HepG2 (cell line): ENCODE results near the gene COPA. TPM values are rescaled to one million over a fixed set of nuclear protein-coding genes. Genes with fewer than 3 reads are reported as not detected.
A peak's percentile ranks its signal among the peaks of the same experiment; 100 is the strongest.

ENCODE experiments used
- ATF2 ChIP-seq: sonication (generic); formaldehyde crosslinking; IDR thresholded peaks from 2 replicates; pipeline ENCODE4 v1.4.0; 2020; ENCODE audit warnings: missing genetic modification reagents
- BCL6 ChIP-seq: IDR thresholded peaks from 2 replicates; pipeline ENCODE4 v1.6.1; 2016; ENCODE audit warnings: missing genetic modification reagents, missing compliant biosample characterization
- DDIT3 ChIP-seq: sonication (generic); formaldehyde crosslinking; IDR thresholded peaks from 2 replicates; pipeline ENCODE4 v1.4.0; 2020; ENCODE audit warnings: mild to moderate bottlenecking, missing genetic modification reagents
- DNMT3B ChIP-seq: conservative IDR thresholded peaks from 2 replicates; pipeline ENCODE4 v1.6.1; 2016; ENCODE audit warnings: missing biosample characterization, control low read depth
- ERF ChIP-seq: IDR thresholded peaks from 2 replicates; pipeline ENCODE4 v1.6.1; 2018; ENCODE audit warnings: missing biosample characterization, missing genetic modification reagents
- ESRRA ChIP-seq: sonication (generic); formaldehyde crosslinking; IDR thresholded peaks from 2 replicates; pipeline ENCODE4 v1.5.1; 2020; ENCODE audit warnings: mild to moderate bottlenecking, low read depth, missing genetic modification reagents
- GRHL1 ChIP-seq: sonication (generic); formaldehyde crosslinking; conservative IDR thresholded peaks from 2 replicates; pipeline ENCODE4 v1.8.0; 2022; ENCODE audit warnings: missing genetic modification reagents
- HNF1A ChIP-seq, 2 experiments: sonication (generic) in 1 of 2; formaldehyde crosslinking in 1 of 2; IDR thresholded peaks; 2 replicates each; pipeline versions ENCODE4 v1.4.0 to v1.6.1; 2016 to 2020; ENCODE audit warnings: borderline replicate concordance in 1 of 2, low read depth in 1 of 2, mild to moderate bottlenecking in 1 of 2, missing genetic modification reagents in 1 of 2
- JUN ChIP-seq: sonication (generic); formaldehyde crosslinking; IDR thresholded peaks from 2 replicates; pipeline ENCODE4 v1.4.0; 2020; ENCODE audit warnings: mild to moderate bottlenecking, missing genetic modification reagents
- KLF6 ChIP-seq: IDR thresholded peaks from 2 replicates; pipeline ENCODE4 v1.8.0; 2016; ENCODE audit warnings: missing biosample characterization, missing genetic modification reagents
- MED1 ChIP-seq: sonication (generic); formaldehyde crosslinking; IDR thresholded peaks from 2 replicates; pipeline ENCODE4 v1.4.0; 2020; ENCODE audit warnings: missing genetic modification reagents
- RXRA ChIP-seq: sonication (generic); formaldehyde crosslinking; IDR thresholded peaks from 2 replicates; pipeline ENCODE4 v1.5.1; 2020; ENCODE audit warnings: missing genetic modification reagents
- SKIL ChIP-seq: sonication (generic); formaldehyde crosslinking; IDR thresholded peaks from 2 replicates; pipeline ENCODE4 v1.8.0; 2022; ENCODE audit warnings: missing genetic modification reagents, mild to moderate bottlenecking, moderate library complexity, borderline replicate concordance
- ZFP41 ChIP-seq: sonication (generic); formaldehyde crosslinking; IDR thresholded peaks from 2 replicates; pipeline ENCODE4 v1.4.0; 2020; ENCODE audit warnings: mild to moderate bottlenecking, missing genetic modification reagents, borderline replicate concordance
- ZNF20 ChIP-seq: sonication (generic); formaldehyde crosslinking; IDR thresholded peaks from 2 replicates; pipeline ENCODE4 v1.4.0; 2020; ENCODE audit warnings: mild to moderate bottlenecking, moderate library complexity, missing genetic modification reagents
- ZNF205 ChIP-seq: IDR thresholded peaks from 2 replicates; pipeline ENCODE4 v1.6.1; 2018; ENCODE audit warnings: missing biosample characterization, missing genetic modification reagents
- ZNF326 ChIP-seq: sonication (generic); formaldehyde crosslinking; IDR thresholded peaks from 2 replicates; pipeline ENCODE4 v1.4.0; 2020; ENCODE audit warnings: missing genetic modification reagents, borderline replicate concordance
- ZNF550 ChIP-seq: sonication (generic); formaldehyde crosslinking; IDR thresholded peaks from 2 replicates; pipeline ENCODE4 v1.4.0; 2020; ENCODE audit warnings: mild to moderate bottlenecking, missing genetic modification reagents, borderline replicate concordance
- ZNF792 ChIP-seq: IDR thresholded peaks from 2 replicates; pipeline ENCODE4 v1.6.1; 2016
- polyA plus RNA-seq, 8 experiments: library from polyadenylated mRNA; depleted of rRNA in 3 of 8; stranded (reverse) in 7 of 8; unstranded in 1 of 8; fragments of >200 nt; fragmentation: Illumina TruSeq in 4 of 8; extraction: Trizol in 4 of 8; gene quantifications; 2 replicates each; pipeline versions ENCODE4 v1.2.1 to v1.2.3, GENCODE V29; 2011 to 2016; ENCODE audit warnings: low read depth in 4 of 8, missing spikeins in 1 of 8, mixed read lengths in 1 of 8; ENCODE audit not compliant: insufficient read depth in 1 of 8
- total RNA-seq, 5 experiments: library from RNA; depleted of rRNA; stranded (reverse); fragments of >200 nt; fragmentation: Illumina TruSeq; extraction: Trizol; gene quantifications; 2 replicates each; pipeline ENCODE4 v1.2.3, GENCODE V29; 2016; ENCODE audit warnings: low read depth in 1 of 5

Gene COPA
- total and polyA plus RNA-seq, 2 of the 13 experiments (the other 11 are each of a cell fraction or from before 2014, with no cell fraction given) = 160 to 197 TPM

GRCh38 chr1:160261893-160262794, 80.9 kb downstream of the COPA start, which contains the start of gene DCAF8 (continued):
- TF ChIP-seq BCL6 (CRISPR knock-in tag) (peak; percentile 60), ZNF20 (CRISPR knock-in tag) (0 out of 2 replicates have a peak, but pooled peaks have one; percentile 80), DDIT3 (CRISPR knock-in tag) (no peak), DNMT3B (CRISPR knock-in tag) (no peak), SKIL (CRISPR knock-in tag) (no peak), ERF (peak; percentile 78; the same call in 1 of the 2 replicates), ZNF326 (CRISPR knock-in tag) (no peak), ATF2 (CRISPR knock-in tag) (peak; percentile 62), HNF1A (IDR thresholded peaks at IDR 0.05; ENCODE audit: low read depth) (no peak), HNF1A (CRISPR knock-in tag; IDR thresholded peaks at IDR 0.05; ENCODE audit: borderline replicate concordance) (peak; percentile 16; the same call in 1 of the 2 replicates), GRHL1 (CRISPR knock-in tag) (no peak), JUN (CRISPR knock-in tag) (no peak), ZFP41 (CRISPR knock-in tag) (0 out of 2 replicates have a peak, but pooled peaks have one; percentile 56), ESRRA (CRISPR knock-in tag) (no peak), MED1 (CRISPR knock-in tag) (peak; percentile 70), ZNF550 (0 out of 2 replicates have a peak, but pooled peaks have one; percentile 35), KLF6 (CRISPR knock-in tag) (0 out of 2 replicates have a peak, but pooled peaks have one; percentile 53), RXRA (peak; percentile 75), ZNF792 (CRISPR knock-in tag) (peak; percentile 73; the same call in 1 of the 2 replicates), ZNF205 (CRISPR knock-in tag) (peak; percentile 57; the same call in 1 of the 2 replicates)
